Jurkat, Clone E6-1 (cell line): ENCODE measurements around the gene KIRREL3.

Experiments
- DNase-seq: peaks from one replicate; pipeline ENCODE4 v3.0.0-alpha.2; 2011; ENCODE audit warnings: low read depth, low spot score
- H3K4me3 ChIP-seq: 2 replicates; pipeline ENCODE4 v1.5.1; 2011; ENCODE audit warnings: mild to moderate bottlenecking, low read length, control low read depth, moderate library complexity

Gene KIRREL3

DNA sequence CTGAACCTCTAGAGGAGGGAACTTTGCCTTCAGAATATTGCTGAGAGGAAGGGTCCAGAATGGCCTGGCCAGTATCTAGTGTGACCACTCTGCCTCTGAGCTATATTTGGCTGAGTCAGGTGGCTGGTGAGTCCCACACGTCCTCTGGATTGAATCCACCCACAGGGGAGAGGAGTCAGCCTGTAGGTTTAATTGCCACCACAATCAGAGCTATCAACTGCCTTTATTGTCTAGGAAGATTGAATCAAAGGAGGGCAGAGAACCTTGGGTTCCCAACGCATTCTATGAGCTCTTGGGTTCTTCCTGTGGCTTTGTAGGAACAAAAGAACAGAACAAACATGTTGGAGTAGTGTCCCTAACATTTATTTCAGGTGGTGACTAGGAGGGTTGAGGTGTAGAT, 577.4 kb downstream of the KIRREL3 start:
- peak; percentile 18 for DNase-seq
- H3K4me3 ChIP-seq: no peak overlapping the region

DNA sequence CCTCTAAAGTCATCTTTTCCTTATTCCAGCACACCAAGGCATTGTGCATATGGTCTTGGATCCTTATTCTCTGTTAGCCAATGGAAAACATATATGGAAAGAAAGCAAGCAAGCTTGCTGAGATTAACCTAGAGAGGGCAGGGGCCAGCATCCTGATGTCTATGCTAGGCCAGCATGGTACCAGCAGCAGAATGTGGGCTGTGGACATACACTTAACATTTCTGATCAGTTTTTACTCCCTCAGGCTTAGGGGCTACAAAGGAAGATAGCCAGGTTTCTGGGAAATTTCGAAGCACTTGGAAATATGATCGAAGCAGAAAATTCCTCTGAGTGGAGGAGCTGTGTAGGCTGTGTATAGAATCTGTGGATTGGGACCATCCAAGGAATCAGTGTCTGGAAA, 578.1 kb downstream of the KIRREL3 start:
- no peak overlapping the region for H3K4me3 ChIP-seq
- no peak for DNase-seq

DNA sequence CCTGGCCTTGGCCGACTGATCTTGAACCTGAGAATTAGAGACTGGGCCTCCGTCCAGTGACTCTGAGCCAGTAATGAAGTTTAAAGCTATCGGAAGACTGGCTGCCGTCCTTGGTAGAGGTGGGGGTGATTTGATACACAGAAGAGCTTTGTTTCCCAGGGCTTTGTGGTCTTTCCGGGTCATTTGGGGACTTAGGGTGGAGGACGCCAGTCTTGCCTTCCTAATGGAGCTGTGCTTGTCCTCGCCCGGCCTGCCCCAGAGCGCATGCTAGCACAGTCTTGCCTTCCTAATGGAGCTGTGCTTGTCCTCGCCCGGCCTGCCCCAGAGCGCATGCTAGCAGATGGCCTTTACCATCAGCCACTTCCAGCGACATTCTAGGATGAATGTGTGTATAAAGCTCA, 579.3 kb downstream of the KIRREL3 start:
- DNase-seq: no peak
- no peak overlapping the region for H3K4me3 ChIP-seq

DNA sequence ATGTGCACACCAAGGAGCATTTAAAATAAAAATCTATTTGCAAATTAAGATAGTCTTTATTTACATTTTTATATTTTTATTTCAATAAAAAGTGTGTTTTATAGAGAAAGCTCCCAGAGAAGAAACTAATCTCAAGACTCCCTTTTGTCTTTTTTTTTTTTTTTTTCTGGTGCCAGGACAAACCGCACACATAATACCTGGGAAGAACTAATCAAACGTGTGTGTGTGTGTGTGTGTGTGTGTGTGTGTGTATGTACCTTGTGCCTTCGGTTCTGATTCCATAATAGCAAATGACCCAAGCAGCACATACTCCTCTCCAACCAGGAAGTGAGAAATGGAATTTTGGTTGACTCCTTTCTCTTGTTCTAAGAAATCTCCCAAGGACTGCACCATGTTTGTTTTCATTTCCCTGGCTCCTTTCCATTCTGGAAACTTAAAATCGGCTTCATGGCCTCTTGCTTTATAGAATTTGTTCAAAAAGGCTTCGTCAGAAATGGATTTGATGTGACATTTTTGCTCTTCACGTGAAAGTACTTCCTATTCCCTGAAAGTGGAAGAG, 579.8 kb downstream of the KIRREL3 start:
- DNase-seq: no peak
- no peak overlapping the region for H3K4me3 ChIP-seq

DNA sequence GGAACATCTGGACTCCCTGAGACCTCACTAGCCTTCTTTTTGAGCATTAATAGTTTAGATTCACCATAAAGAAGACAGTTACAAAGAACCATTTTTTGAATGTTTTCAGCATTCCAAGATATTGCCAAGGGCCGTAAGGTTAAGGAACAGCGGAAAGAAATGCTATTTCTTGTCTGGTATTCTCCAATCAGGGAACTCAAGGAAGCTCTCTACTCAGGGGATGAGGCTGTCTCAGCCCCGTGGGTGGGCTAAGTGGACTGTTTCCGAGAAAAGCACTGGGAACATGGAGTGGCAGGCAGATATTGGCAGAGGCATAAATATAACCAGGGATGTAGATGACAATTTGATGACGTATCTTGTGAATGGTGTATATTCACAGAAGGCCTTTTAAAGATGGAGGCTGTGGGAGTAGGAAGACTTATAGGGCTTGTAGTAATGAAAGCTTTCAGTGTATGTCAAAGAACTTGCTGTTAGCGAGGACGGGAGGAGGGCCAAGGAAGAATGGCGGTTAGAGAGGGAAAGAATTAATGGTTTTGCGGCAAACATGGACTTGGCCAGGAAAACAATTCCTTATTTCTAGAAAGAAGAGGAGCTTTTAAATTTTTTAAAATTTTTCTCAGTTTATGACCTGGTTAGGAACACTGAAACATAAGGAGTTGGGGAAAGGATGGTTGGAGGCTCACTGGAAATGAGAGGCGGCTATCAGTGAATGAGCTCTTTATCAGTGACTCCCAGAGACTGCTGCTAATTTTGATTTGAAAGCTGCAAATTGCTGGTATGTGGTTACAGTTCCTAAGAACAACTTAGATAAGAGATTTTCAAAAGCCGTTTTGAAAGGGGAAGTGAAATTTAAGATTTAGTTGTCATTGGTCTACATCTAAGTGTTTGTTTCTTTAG, 580.5 kb downstream of the KIRREL3 start:
- no peak overlapping the region for H3K4me3 ChIP-seq
- DNase-seq: peak; percentile 55

DNA sequence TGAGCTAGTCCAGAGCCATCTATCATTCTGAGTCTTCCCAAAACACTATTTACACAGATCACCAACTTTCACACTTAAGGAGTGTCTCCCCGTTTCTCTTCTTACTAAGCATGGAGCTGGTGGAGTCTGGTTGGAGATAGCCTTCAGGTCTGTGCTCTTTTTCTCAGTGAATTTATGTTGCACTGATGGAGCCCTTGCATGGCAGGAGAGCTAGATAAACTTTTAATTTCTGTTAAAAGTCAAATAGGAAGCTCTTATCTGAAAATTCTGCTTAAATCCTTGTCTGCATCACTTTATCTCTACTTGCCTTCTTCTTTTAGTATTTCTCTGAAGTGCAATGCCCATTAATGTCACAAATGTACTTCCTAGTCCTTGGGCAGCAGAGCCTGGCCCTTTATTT, 581.7 kb downstream of the KIRREL3 start:
- H3K4me3 ChIP-seq: no peak overlapping the region

DNA sequence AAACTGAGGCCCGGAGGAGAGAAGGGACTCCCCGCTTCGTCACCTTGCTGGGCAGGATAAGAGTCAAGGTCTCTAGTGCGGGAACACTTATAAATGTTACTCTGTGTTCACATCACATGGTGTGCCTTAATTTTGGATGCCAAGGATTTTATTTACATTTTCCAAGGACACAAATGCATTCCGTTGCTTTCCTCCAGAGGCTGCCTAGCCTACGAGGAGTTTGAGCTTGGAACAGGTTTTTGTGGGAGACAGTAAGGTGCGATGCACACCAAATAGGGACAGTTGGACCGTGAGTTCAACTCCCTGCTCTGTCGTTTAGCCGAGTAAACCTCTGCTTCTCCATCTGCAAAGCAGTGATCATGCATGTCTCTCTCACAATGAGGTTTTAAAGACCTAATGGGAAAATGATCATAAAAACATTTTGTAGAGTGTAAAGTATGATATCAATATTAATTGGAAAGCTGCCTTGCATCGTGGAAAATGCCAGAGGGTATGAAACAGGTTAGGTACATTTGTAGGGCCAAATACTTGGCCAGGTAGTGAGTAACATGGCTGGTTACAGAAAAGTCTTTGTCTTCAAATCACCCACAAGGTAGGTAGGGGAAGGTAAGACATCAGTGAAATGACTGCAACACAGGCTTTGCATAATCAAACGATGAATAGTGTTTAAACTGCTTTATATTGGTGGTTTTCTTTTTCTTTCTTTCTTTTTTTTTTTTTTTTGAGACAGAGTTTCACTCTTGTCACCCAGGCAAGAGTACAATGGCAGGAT, 583.3 kb downstream of the KIRREL3 start:
- no peak for DNase-seq
- no peak overlapping the region for H3K4me3 ChIP-seq

More for the DNA sequence above, 581.7 kb downstream of the KIRREL3 start:
- DNase-seq: no peak

DNA sequence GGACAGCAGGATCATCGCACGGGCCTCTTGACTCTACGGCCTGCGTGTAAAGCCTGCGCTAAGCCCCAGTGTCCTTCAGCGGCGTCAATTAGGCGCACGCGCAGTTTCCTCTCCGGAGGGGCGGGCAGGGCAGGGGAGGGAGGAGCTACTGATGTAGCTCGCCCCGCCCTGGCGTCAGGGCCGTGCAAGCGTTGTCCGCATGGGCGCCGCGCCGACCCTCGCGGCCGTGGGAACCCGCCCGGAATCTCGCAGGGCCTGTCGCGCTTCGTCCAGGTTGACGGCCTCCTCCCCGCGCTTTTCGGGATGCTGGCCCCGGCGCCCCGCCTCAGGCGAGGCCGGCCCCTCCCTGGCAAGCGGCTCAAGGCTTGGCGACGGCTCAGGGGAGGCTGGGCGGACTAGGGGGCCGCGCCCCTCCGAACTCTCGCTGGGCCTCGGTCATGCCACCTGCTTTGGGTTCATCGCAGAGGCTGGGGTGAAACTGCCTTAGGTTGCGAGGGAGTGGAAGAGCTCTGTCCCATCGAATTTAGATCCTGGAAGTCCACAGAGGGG, 584.0 kb downstream of the KIRREL3 start:
- H3K4me3 ChIP-seq: no peak overlapping the region
- no peak for DNase-seq

DNA sequence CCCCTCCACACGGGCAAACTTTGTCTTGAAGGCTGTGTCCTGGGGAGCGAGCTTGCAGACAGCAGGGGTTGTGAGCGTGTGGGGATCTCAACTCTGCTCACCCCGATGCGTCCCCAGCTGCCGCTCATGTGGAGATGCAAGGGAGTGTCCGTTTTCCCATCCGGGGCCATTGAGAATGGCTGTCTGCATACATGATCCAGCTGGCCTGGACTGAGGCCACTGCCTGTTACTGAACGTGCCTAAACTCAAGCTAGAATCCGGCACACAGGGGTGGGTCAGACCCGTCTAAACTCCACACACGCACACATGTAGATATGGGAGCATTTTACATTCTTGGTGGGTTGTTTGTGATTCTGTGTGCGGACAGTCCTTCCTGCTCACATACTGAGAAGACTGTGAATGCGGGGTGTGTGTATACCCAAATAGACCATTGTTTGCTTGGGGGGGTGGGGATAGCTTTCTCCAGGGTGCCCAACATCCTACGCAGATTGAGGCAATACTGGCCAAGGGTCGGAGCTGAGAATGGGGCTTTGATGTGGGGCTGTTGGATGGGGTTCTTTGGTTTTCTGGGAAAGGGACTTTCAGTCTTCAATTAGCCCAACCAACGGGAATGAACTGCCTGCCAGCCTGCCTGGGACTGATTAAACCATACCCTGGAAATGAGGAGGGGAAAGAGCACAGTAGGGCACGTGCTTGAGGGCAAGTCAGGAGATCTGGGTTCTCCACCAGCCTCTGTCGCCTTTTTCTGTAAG, 584.7 kb downstream of the KIRREL3 start:
- no peak overlapping the region for H3K4me3 ChIP-seq
- DNase-seq: no peak

DNA sequence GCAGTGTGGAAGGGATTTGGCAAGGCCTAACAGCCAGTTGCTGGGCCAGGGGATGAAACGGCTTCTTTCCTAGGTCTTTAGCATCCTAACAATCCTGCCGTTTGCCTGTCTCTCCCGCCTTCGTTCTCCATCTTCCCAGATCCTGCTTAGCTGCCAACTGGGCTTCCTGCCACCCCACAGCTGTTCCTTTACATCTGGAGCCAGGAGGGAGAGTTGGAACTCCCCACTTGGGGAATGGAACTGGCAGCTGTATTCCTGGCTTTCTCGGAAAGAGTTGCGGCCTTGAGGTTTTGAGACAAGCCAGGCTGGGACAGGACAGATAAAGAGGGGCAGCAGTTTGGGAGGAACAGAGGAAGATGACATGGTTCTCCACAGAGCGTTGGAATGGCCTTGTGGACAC, 585.4 kb downstream of the KIRREL3 start:
- no peak overlapping the region for H3K4me3 ChIP-seq
- DNase-seq: no peak

DNA sequence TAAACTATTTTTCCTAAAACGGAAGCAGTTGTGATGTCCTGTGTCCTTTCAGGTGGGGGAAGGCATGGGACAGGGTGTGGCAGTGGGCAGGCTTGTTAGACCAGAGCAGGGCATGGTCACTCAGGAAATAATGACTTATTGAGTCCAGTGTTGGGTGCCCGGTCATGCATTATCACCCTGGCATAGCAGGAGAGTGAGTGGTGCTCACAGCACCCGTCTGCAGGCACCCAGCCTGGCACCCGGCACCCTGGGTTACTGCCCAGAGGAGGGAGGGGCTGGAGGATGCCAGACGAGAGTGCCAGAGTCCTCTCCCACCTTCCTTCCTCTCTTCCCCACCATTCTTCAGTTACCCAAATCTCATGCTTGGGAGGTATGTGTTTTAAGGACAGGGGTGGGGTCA, 586.0 kb downstream of the KIRREL3 start:
- no peak for DNase-seq
- H3K4me3 ChIP-seq: no peak overlapping the region

DNA sequence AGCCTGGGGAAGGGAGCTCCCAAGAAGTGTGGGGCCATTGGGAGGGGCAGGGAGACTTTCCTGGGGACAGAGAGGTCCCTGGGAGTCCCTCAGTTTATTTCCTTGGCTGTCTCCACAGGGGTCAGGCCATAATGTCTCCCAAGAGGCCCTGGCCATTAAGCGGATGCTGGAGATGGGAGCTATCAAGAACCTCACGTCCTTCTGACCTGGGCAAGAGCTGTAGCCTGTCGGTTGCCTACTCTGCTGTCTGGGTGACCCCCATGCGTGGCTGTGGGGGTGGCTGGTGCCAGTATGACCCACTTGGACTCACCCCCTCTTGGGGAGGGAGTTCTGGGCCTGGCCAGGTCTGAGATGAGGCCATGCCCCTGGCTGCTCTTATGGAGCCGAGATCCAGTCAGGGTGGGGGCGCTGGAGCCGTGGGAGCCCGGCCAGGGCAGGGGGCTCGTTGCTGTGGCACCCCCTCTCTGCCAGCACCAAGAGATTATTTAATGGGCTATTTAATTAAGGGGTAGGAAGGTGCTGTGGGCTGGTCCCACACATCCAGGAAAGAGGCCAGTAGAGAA, 586.6 kb downstream of the KIRREL3 start:
- DNase-seq: no peak
- no peak overlapping the region for H3K4me3 ChIP-seq

DNA sequence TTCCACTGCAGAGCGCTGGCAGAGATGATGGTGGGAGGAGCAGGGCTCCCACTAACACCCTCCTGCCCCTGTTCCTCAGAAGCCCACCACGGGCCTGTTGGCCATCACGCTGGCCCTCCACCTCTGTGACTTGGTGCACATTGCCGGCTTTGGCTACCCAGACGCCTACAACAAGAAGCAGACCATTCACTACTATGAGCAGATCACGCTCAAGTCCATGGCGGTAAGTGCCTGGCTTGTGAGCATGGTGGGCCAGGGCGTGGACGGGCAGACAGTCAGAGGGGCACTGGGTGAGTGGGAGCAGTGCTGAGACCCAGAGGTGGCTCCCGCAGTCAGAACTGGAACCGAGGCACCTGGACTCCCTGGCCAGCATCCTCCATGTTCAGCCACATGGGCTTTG, 587.1 kb downstream of the KIRREL3 start:
- H3K4me3 ChIP-seq: no peak overlapping the region
- no peak for DNase-seq

DNA sequence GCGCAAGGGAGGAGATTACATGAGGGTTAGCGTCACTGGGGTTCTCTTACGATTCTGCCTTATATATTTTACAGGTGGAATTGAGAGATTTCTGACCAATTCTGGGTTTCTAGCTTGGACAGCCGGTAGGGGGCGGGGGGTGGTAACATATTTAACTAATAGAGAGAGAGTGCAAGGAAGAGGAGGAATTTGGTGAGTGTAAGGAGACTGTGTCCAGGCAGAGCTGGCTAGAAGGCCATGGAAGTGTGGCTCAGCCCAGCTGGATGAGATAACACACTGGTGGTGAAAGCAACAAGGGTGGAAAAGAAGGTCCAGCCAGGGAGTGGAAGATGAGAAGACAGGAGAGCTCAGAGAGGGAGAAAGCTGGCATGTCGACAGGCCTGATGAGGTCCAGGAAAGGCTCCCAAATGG, 588.6 kb downstream of the KIRREL3 start:
- H3K4me3 ChIP-seq: no peak overlapping the region
- DNase-seq: no peak

DNA sequence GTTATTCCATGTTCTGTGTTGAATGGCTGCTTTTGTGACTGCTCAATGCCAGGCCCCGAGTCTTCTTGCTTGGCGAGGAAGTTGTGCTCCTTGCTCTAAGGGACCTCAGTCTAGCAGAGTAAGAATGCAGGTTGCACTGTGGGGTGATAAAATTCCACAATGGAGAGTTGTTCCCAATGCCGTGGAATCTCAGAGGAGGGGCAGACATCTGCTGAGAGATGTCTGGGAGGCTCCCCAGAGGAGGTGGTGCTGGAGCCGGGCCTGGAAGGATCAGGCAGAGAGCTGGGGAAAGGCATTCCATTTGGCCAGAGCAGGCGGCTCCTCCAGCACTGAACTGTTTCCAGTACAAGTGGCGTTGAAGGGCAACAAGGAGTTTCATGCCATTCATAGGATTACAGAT, 589.9 kb downstream of the KIRREL3 start:
- DNase-seq: no peak
- no peak overlapping the region for H3K4me3 ChIP-seq

DNA sequence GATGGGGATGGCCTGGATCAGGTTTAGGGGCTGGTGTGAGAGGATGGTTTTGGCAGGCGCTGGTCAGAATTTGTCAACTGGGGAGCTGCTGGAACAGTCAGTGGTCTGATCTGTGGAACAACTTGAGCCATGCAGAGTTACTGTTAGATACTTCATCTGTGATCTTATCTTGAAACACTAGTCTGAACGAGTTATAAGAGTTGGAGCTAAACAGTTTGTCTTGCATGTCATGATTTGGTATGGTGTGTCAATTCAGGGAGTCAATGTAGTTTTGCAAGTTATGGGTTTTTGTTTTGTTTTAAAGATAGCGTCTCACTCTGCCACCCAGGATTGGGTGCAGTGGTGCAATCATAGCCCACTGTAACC, 591.0 kb downstream of the KIRREL3 start:
- no peak for DNase-seq
- no peak overlapping the region for H3K4me3 ChIP-seq

DNA sequence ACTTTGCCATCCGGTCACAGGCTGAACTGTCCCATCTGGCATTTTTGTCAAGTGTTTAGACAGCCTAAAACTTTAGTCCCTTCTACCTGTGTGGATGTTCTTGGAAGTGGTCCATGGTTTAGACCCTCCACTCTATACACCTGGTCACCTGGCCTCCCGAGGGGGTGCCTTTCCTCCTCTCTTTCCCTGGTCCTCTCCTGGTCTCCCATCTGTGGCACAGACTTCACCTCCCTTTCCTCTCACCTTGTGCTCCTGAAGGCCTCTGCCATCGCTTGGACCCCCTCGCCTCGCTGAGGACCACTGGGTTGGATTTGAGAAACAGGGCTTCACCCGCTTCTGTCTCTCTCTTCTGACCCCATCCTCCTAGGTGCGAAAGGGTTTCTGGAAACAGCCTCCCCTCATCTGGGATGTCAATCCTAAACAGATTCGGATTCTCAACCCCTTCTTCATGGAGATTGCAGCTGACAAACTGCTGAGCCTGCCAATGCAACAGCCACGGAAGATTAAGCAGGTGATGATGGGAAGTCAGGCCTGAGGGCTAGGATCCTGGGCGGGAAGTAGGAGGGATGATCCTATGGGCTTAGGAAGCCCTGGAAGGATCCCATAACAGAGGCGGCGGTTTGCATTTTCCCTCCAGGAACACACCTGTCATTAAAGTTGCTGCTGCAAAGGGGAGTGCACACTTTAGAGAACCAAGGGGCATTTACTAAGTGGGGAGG, 591.5 kb downstream of the KIRREL3 start:
- no peak for DNase-seq
- no peak overlapping the region for H3K4me3 ChIP-seq

DNA sequence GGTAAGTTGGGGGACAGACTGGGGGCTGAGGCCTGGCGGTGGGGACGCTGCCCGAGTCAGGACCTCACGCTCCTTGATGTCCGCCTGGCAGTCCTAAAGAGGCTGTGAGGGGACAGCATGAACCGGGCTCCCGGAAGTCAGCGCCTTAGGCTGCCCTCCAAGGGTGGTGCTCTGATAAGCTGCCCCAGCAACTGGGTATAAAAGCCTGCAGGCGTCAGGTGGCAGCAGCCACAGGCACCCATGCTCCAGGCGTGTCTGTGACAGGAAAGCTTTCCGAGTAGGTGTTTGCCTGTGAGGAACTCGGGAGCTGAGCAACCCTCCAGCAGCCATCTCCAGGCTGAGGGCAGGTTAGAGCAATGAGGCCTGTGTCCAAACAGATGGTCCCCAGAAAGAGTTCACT, 592.1 kb downstream of the KIRREL3 start:
- DNase-seq: no peak

More for the DNA sequence above, 592.1 kb downstream of the KIRREL3 start:
- H3K4me3 ChIP-seq: no peak overlapping the region
